ENCODE measurements around the gene VSIR.

VSIR gene

GRCh38 chr10:71806704-71807556, 33.6 kb upstream of the VSIR start:
- no peak for TF ChIP-seq POLR2AphosphoS5 (IDR thresholded peaks at IDR 0.05; ENCODE audit: low read depth, low read length)
- TF ChIP-seq FOXP2 (optimal IDR thresholded peaks at IDR 0.05; ENCODE audit: borderline replicate concordance, extremely low read depth, extremely low read length, insufficient read depth), result no peak
- no peak for TF ChIP-seq SIN3A (IDR thresholded peaks at IDR 0.05; ENCODE audit: borderline replicate concordance, insufficient read depth, low read length)
- TF ChIP-seq TAF1 (IDR thresholded peaks at IDR 0.05; ENCODE audit: borderline replicate concordance, insufficient read depth, low read length), result no peak
- TF ChIP-seq, protein P1, sequence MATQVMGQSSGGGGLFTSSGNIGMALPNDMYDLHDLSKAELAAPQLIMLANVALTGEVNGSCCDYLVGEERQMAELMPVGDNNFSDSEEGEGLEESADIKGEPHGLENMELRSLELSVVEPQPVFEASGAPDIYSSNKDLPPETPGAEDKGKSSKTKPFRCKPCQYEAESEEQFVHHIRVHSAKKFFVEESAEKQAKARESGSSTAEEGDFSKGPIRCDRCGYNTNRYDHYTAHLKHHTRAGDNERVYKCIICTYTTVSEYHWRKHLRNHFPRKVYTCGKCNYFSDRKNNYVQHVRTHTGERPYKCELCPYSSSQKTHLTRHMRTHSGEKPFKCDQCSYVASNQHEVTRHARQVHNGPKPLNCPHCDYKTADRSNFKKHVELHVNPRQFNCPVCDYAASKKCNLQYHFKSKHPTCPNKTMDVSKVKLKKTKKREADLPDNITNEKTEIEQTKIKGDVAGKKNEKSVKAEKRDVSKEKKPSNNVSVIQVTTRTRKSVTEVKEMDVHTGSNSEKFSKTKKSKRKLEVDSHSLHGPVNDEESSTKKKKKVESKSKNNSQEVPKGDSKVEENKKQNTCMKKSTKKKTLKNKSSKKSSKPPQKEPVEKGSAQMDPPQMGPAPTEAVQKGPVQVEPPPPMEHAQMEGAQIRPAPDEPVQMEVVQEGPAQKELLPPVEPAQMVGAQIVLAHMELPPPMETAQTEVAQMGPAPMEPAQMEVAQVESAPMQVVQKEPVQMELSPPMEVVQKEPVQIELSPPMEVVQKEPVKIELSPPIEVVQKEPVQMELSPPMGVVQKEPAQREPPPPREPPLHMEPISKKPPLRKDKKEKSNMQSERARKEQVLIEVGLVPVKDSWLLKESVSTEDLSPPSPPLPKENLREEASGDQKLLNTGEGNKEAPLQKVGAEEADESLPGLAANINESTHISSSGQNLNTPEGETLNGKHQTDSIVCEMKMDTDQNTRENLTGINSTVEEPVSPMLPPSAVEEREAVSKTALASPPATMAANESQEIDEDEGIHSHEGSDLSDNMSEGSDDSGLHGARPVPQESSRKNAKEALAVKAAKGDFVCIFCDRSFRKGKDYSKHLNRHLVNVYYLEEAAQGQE (IDR thresholded peaks at IDR 0.05; ENCODE audit: insufficient read depth in 1 of 2, low read depth in 2 of 2, low read length in 2 of 2), result no peak

DNA sequence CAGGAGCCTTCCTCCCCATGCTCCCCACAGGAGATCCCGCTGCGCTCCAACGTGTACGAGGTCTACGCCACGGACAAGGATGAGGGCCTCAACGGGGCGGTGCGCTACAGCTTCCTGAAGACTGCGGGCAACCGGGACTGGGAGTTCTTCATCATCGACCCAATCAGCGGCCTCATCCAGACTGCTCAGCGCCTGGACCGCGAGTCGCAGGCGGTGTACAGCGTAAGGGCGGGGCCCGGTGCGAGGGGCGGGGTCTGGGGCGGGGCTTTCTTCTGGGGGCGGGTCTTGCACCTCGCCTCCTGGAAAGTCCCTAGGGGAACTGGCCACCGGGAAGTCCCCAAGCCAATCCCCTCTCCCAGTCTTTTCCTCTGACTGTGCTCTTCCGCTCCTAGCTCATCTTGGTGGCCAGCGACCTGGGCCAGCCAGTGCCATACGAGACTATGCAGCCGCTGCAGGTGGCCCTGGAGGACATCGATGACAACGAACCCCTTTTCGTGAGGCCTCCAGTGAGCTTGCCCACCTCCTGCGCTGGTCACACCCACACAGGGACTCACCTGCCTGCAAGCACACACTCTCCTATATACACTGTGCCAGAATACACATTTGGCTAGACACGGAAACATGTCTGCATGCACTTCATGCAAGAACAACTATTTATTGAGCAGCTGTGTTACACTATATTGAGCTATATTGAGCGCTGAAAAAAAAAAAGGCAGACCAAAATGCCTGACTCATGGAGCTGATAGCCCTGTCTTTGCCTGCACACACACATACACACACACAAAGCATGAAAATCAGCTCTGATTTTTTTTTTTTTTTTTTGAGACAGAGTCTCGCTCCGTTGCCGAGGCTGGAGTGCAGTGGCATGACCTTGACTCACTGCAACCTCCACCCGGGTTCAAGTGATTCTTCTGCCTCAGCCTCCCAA, 32.7 kb upstream of the VSIR start:
- TF ChIP-seq FOXP2 (optimal IDR thresholded peaks at IDR 0.05; ENCODE audit: borderline replicate concordance, extremely low read depth, extremely low read length, insufficient read depth) (no peak), POLR2AphosphoS5 (IDR thresholded peaks at IDR 0.05; ENCODE audit: low read depth, low read length) (no peak), SIN3A (IDR thresholded peaks at IDR 0.05; ENCODE audit: borderline replicate concordance, insufficient read depth, low read length) (no peak), TAF1 (IDR thresholded peaks at IDR 0.05; ENCODE audit: borderline replicate concordance, insufficient read depth, low read length) (no peak)
- TF ChIP-seq, protein P1 (IDR thresholded peaks at IDR 0.05; ENCODE audit: insufficient read depth in 1 of 2, low read depth in 2 of 2, low read length in 2 of 2), result no peak

- TF ChIP-seq POLR2AphosphoS5 (IDR thresholded peaks at IDR 0.05; ENCODE audit: low read depth, low read length), result no peak
Measured at GRCh38 chr10:71804077-71804476, 30.8 kb upstream of the VSIR start.

GRCh38 chr10:71802715-71803488, 29.6 kb upstream of the VSIR start:
- TF ChIP-seq SIN3A (IDR thresholded peaks at IDR 0.05; ENCODE audit: borderline replicate concordance, insufficient read depth, low read length) (no peak), POLR2AphosphoS5 (IDR thresholded peaks at IDR 0.05; ENCODE audit: low read depth, low read length) (no peak), FOXP2 (optimal IDR thresholded peaks at IDR 0.05; ENCODE audit: borderline replicate concordance, extremely low read depth, extremely low read length, insufficient read depth) (no peak), TAF1 (IDR thresholded peaks at IDR 0.05; ENCODE audit: borderline replicate concordance, insufficient read depth, low read length) (no peak)
- TF ChIP-seq, protein P1 (IDR thresholded peaks at IDR 0.05; ENCODE audit: insufficient read depth in 1 of 2, low read depth in 2 of 2, low read length in 2 of 2), result no peak

DNA sequence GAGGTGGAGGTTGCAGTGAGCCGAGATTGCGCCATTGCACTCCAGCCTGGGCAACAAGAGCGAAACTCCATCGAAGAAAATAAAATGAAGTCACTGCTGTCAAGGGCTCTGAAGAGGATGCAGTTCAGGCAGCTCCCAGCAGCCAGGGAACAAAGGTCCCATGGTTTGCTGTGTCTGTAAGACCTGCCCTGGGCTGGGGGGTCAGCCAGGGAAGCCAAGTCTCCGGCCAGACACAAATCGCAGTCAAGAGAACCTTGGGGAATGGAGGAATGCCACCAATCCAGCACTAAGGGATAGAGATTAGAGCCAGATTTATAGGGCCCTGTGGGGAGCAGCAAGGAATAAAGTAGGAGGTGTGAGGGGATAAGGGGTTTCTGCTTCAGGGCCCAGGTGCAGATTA, 28.9 kb upstream of the VSIR start:
- TF ChIP-seq TAF1 (IDR thresholded peaks at IDR 0.05; ENCODE audit: borderline replicate concordance, insufficient read depth, low read length) (no peak), FOXP2 (optimal IDR thresholded peaks at IDR 0.05; ENCODE audit: borderline replicate concordance, extremely low read depth, extremely low read length, insufficient read depth) (no peak)
- TF ChIP-seq, protein P1 (IDR thresholded peaks at IDR 0.05; ENCODE audit: insufficient read depth in 1 of 2, low read depth in 2 of 2, low read length in 2 of 2), result no peak

Measured in PFSK-1 (cell line).